Measurements from ENCODE around the gene CAMKMT. TPM values are rescaled to one million over a fixed set of nuclear protein-coding genes. Genes with fewer than 3 reads are reported as not detected.

CAMKMT gene
- total RNA-seq, 6 experiments from 2014 or later = 5.1 to 8.6 (median 7.0) TPM

DNA sequence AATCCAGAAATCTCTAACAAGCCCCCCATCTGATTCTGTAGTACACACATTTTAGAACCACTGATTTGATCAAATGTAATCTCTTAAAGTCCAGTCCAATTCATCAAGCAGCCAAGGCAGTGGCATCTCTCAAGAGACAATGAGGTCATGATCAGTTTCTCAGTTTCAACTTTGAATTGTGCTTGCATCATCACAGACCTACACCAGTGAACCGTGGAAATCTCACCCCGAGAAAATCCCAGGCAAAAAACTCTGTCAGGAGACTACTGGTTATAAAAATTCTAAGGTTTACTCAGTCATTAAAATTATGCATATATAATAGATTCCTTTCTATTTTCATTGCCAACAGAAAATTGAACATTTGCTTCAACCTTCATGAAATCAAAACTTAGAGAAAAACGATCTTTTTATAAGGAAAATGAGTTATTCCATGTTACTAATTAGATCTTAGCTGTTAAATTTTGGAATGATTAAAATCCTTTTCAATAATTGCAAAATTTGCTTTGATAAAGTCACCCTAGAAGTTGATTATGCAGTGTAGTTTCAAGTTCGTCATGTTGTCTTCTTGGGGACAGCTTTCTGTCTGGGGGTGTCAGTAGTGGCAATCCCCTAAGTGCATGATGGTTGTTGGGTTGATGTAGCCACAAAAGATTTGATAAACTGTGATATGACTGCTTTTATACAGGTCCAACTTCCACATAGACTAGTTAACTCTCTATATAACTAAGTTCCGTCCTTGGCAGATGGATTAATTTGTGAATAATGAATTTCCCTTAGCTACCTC, 235.0 kb downstream of the CAMKMT start:
- Mint-ChIP-seq H3K36me3 (ENCODE audit: low read depth) (peaks cover 6% of the 10 kb centered on the region), H3K9me3 (peaks cover 7% of the 10 kb centered on the region; the same call in 1 of the 2 replicates), H3K4me3 (no peak overlapping the region), H3K27me3 (ENCODE audit: insufficient read depth) (no peaks in the 10 kb centered on the region), H3K4me1 (ENCODE audit: low read depth) (no peaks in the 10 kb centered on the region), H3K27ac (no peak overlapping the region)
- DNase-seq = no peak
- TF ChIP-seq, protein P1, sequence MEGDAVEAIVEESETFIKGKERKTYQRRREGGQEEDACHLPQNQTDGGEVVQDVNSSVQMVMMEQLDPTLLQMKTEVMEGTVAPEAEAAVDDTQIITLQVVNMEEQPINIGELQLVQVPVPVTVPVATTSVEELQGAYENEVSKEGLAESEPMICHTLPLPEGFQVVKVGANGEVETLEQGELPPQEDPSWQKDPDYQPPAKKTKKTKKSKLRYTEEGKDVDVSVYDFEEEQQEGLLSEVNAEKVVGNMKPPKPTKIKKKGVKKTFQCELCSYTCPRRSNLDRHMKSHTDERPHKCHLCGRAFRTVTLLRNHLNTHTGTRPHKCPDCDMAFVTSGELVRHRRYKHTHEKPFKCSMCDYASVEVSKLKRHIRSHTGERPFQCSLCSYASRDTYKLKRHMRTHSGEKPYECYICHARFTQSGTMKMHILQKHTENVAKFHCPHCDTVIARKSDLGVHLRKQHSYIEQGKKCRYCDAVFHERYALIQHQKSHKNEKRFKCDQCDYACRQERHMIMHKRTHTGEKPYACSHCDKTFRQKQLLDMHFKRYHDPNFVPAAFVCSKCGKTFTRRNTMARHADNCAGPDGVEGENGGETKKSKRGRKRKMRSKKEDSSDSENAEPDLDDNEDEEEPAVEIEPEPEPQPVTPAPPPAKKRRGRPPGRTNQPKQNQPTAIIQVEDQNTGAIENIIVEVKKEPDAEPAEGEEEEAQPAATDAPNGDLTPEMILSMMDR (IDR thresholded peaks at IDR 0.05) = no peak

DNA sequence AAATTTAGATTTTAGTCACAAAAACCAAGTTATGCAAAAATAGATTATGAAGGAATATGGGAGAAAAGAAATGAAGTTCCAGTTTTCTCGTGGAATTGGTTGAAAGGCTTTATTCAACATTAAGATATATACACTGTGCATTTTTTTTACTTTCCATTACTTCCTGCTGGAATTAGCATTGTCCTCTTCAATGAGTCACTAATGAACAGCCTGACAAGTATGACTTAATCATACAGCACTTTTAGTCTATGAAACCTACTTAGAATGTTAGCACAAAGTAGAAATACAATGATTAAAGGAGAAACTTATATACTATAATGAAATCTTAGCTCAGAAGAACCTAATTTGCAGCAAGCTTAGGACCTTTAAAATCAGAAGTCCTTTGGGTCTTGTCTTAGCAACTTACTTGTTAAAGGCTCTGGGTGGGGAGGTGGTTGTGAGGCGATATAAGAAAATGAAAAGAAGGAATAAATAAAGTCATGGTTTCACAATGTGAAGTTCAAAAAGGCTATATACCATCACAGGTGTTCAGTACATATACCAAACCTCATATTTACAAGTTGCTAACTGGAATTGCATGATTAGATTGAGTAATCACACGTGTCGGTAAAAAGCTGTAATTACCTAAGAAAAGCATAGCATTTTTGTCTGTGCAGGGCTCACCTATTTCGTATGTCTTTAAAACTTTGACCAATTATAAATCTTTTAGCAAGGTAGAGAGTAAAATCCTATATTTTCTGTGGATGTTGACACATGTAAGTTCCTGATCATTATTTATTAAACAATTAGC, 236.8 kb downstream of the CAMKMT start:
- H3K4me3 Mint-ChIP-seq = no peak overlapping the region
- no peaks in the 10 kb centered on the region for H3K27me3 Mint-ChIP-seq (ENCODE audit: insufficient read depth)
- H3K4me1 Mint-ChIP-seq (ENCODE audit: low read depth) = no peaks in the 10 kb centered on the region
- no peak for DNase-seq
- peaks cover 6% of the 10 kb centered on the region for H3K36me3 Mint-ChIP-seq (ENCODE audit: low read depth)
- no peak overlapping the region for H3K27ac Mint-ChIP-seq
- TF ChIP-seq, protein P1 (IDR thresholded peaks at IDR 0.05) = no peak
- peaks cover 7% of the 10 kb centered on the region; the same call in 1 of the 2 replicates for H3K9me3 Mint-ChIP-seq

DNA sequence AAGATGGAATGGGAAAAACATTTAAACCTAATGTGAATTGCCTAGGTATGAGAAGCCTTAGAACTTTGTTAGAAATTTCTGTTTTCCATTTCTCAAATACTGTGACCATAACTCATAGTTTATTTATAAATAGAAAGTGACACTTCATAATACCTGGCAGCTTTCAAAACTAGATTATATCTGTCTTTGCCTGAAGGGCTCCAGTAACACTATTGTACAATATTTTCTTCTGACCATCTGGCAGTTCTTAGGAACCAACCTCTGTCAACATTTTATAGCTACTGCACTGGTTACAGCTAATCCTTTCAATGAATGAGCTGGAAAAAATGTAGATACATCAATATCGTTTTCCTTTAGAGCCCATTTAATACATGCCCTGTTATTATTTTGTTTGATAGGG, 237.4 kb downstream of the CAMKMT start:
- H3K9me3 Mint-ChIP-seq = peaks cover 5% of the 10 kb centered on the region; the same call in 1 of the 2 replicates
- TF ChIP-seq, protein P1 (IDR thresholded peaks at IDR 0.05) = no peak
- H3K36me3 Mint-ChIP-seq (ENCODE audit: low read depth) = peaks cover 1% of the 10 kb centered on the region; the same call in 1 of the 2 replicates
- no peak for DNase-seq
- no peak overlapping the region for H3K4me3 Mint-ChIP-seq
- no peaks in the 10 kb centered on the region for H3K27me3 Mint-ChIP-seq (ENCODE audit: insufficient read depth)
- no peaks in the 10 kb centered on the region for H3K4me1 Mint-ChIP-seq (ENCODE audit: low read depth)
- no peak overlapping the region for H3K27ac Mint-ChIP-seq

DNA sequence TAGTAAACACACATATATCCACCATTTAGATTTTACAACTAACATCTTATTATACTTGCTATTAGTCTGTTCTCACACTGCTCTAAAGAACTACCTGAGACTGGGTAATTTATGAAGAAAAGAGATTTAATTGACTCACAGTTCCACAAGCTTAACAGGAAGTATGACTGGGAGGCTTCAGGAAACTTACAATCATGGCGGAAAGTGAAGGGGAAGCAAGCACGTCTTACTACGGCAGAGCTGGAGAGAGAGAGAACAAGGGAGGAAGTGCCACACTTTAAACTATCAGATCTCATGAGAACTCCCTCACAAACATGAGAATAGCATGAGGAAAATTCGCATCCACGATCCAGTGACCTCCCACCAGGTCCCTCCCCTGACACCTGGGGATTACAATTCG, 240.7 kb downstream of the CAMKMT start:
- H3K27me3 Mint-ChIP-seq (ENCODE audit: insufficient read depth) = no peaks in the 10 kb centered on the region
- H3K27ac Mint-ChIP-seq = no peak overlapping the region

DNA sequence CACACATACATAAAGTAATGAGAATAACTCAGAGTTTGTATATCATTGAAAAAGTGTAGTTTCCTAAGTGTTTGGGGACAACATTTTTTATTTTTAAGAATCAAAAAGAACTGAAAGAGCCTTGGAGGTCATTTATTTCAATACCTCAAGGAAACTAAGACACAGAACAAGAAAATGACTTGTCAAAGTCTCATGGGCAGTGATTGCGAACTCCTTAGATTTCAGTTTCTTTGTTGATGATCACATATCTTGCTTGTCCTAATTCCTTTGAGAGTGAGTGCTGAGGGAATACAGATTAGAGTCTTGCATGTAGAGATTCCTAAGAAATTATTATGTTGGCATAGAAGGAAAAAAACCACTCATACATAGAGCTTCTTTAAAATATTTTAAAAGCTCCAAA, 243.8 kb downstream of the CAMKMT start:
- H3K4me3 Mint-ChIP-seq = no peak overlapping the region
- H3K36me3 Mint-ChIP-seq (ENCODE audit: low read depth) = no peaks in the 10 kb centered on the region
- TF ChIP-seq, protein P1 (IDR thresholded peaks at IDR 0.05) = no peak
- no peak overlapping the region for H3K27ac Mint-ChIP-seq
- DNase-seq = no peak
- H3K27me3 Mint-ChIP-seq (ENCODE audit: insufficient read depth) = no peaks in the 10 kb centered on the region; the same call in 1 of the 2 replicates
- no peaks in the 10 kb centered on the region for H3K9me3 Mint-ChIP-seq
- H3K4me1 Mint-ChIP-seq (ENCODE audit: low read depth) = no peaks in the 10 kb centered on the region

More for the DNA sequence above, 240.7 kb downstream of the CAMKMT start:
- Mint-ChIP-seq H3K4me1 (ENCODE audit: low read depth) (no peaks in the 10 kb centered on the region), H3K9me3 (no peaks in the 10 kb centered on the region), H3K4me3 (no peak overlapping the region), H3K36me3 (ENCODE audit: low read depth) (no peaks in the 10 kb centered on the region)
- TF ChIP-seq, protein P1 (IDR thresholded peaks at IDR 0.05) = no peak
- no peak for DNase-seq
